ENCODE measurements around the gene UGT2B15. TPM values are rescaled to one million over a fixed set of nuclear protein-coding genes. Genes with fewer than 3 reads are reported as not detected.

The UGT2B15 gene
- not detected in 2 replicates for total RNA-seq

GRCh38 chr4:68670479-68670939, at the start of gene UGT2B15:
Gene UGT2B15, minus strand, starts transcription at chr4:68670652. Its CDS starts 34 bp downstream, at chr4:68670618.

Other genes starting within 250 kb of the UGT2B15 start
- not detected in 2 replicates for gene TMPRSS11E, start 223.2 kb downstream of the UGT2B15 start, total RNA-seq
- gene UGT2B17, start 94.3 kb downstream of the UGT2B15 start, total RNA-seq, result not detected in 2 replicates
- not detected in 2 replicates for gene UGT2B10, start 145.3 kb upstream of the UGT2B15 start, total RNA-seq